K562 (cell line): ENCODE results near the gene LCN15. TPM values are rescaled to one million over a fixed set of nuclear protein-coding genes. Genes with fewer than 3 reads are reported as not detected.

Experiments used
- ATAC-seq: fragments of 200-7000 bp; cut with Tn5 transposase; 3 replicates; pipeline ENCODE4 v1.9.1; 2020; ENCODE audit warnings: moderate library complexity
- BruUV-seq: library from RNA; stranded (reverse); fragments of 400-500 nt; replicated peaks from 2 replicates; lab custom pipeline; 2021; lab: Mats Ljungman, UMichigan
- CTCF ChIA-PET: fragments of 300-600 bp; formaldehyde crosslinking; extraction: SDS; loops from one replicate; lab custom pipeline; 2021; ENCODE audit warnings: low intra/inter-chr PET ratio; lab: Yijun Ruan, JAX
- POLR2A ChIA-PET: fragments of 300-600, 350-650 bp; sonication (Branson Sonifier 250); formaldehyde crosslinking; extraction: SDS; loops from one replicate; lab custom pipeline; 2021; ENCODE audit warnings: antibody characterized with exemption, inconsistent platforms; lab: Yijun Ruan, JAX
- DNase-seq, 4 experiments: peaks; one replicate each; pipeline versions ENCODE4 v3.0.0 to v3.0.0-alpha.2; 2011 to 2018; ENCODE audit warnings: low spot score in 3 of 4, mixed read lengths in 3 of 4; ENCODE audit errors: extremely low read depth in 1 of 4
- FAIRE-seq: peaks from 2 replicates; lab custom pipeline; 2011; peaks lifted over from hg19 to GRCh38; lab: Jason Lieb, UNC
- H2AFZ ChIP-seq: 2 replicates; pipeline ENCODE4 v1.6.0; 2011; ENCODE audit warnings: low read depth, low read length, control low read depth, inconsistent platforms
- H3K27ac ChIP-seq: fragments of 200-600 bp; 3 replicates; pipeline ENCODE4 v1.8.0; 2011; ENCODE audit warnings: low read depth, mild to moderate bottlenecking, control low read depth, inconsistent platforms, low read length, moderate library complexity, mixed read lengths; ENCODE audit errors: extremely low read depth
- H3K27me3 ChIP-seq, 2 experiments: fragments of 300-600 bp in 1 of 2; 2 replicates in 1 of 2; 3 replicates in 1 of 2; pipeline versions ENCODE4 v1.6.0 to v1.8.0; 2011; ENCODE audit warnings: inconsistent platforms in 2 of 2, low read length in 2 of 2, mild to moderate bottlenecking in 1 of 2, mixed read lengths in 1 of 2, moderate library complexity in 1 of 2; ENCODE audit not compliant: control insufficient read depth in 2 of 2, insufficient read depth in 2 of 2
- H3K36me3 ChIP-seq: fragments of 300-600 bp; 3 replicates; pipeline ENCODE4 v1.8.0; 2011; ENCODE audit warnings: mild to moderate bottlenecking, low read length, inconsistent platforms; ENCODE audit not compliant: control insufficient read depth, insufficient read depth
- H3K4me1 ChIP-seq, 2 experiments: fragments of 200-600 bp in 1 of 2; replicated peaks in 1 of 2; 2 replicates in 1 of 2; 3 replicates in 1 of 2; pipeline versions ENCODE4 v1.5.1 to v1.8.0; 2011; ENCODE audit warnings: inconsistent platforms in 2 of 2, low read length in 2 of 2, mild to moderate bottlenecking in 1 of 2, mixed read lengths in 1 of 2, moderate library complexity in 1 of 2; ENCODE audit not compliant: control insufficient read depth in 2 of 2, insufficient read depth in 2 of 2
- H3K4me2 ChIP-seq: 2 replicates; pipeline ENCODE4 v1.6.1; 2011; ENCODE audit warnings: low read length, control low read depth, inconsistent platforms, mixed read lengths; ENCODE audit not compliant: insufficient read depth
- H3K4me3 ChIP-seq: fragments of 200-600 bp; sonication (generic), shearing (Covaris generic); 2 replicates; pipeline ENCODE4 v1.5.1; 2016; ENCODE audit warnings: control low read depth, inconsistent platforms
- H3K79me2 ChIP-seq: fragments of 200-600 bp; 3 replicates; pipeline ENCODE4 v1.8.0; 2011; ENCODE audit warnings: low read length, inconsistent platforms; ENCODE audit not compliant: control insufficient read depth, insufficient read depth
- H3K9ac ChIP-seq, 2 experiments: 2 replicates each; pipeline versions ENCODE4 v1.6.0 to v1.6.1; 2011; ENCODE audit warnings: low read depth in 2 of 2, low read length in 2 of 2, control low read depth in 1 of 2, inconsistent platforms in 1 of 2, mild to moderate bottlenecking in 1 of 2, mixed read lengths in 1 of 2; ENCODE audit not compliant: insufficient read depth in 1 of 2
- H3K9me1 ChIP-seq: one replicate; pipeline ENCODE4 v1.6.0; 2011; ENCODE audit warnings: inconsistent platforms, mild to moderate bottlenecking, low read length, moderate library complexity; ENCODE audit not compliant: control insufficient read depth, insufficient read depth
- H3K9me3 ChIP-seq: replicated peaks from 2 replicates; pipeline ENCODE4 v1.5.1; 2011; ENCODE audit warnings: low read depth, low read length, inconsistent platforms; ENCODE audit not compliant: control insufficient read depth, insufficient read depth
- H4K20me1 ChIP-seq: replicated peaks from 2 replicates; pipeline ENCODE4 v1.6.1; 2011; ENCODE audit warnings: low read length, inconsistent platforms, mixed read lengths; ENCODE audit not compliant: control insufficient read depth, insufficient read depth
- CC2D1A ChIP-seq: fragments of 450-650 bp; IDR thresholded peaks from 2 replicates; pipeline ENCODE4 v1.6.1; 2017; ENCODE audit warnings: mild to moderate bottlenecking
- HDAC8 ChIP-seq: fragments of 450-650 bp; IDR thresholded peaks from 2 replicates; pipeline ENCODE4 v1.6.1; 2016; ENCODE audit warnings: mild to moderate bottlenecking, missing genetic modification characterization, moderate library complexity, missing compliant biosample characterization
- KDM2B ChIP-seq: fragments of 250-450 bp; sonication (Bioruptor Pico); IDR thresholded peaks from 2 replicates; pipeline ENCODE4 v1.8.0; 2021; ENCODE audit warnings: mild to moderate bottlenecking, moderate library complexity
- PCBP1 ChIP-seq: fragments of 200-400 bp; formaldehyde crosslinking; IDR thresholded peaks from 2 replicates; pipeline ENCODE4 v1.6.1; 2018; ENCODE audit warnings: mild to moderate bottlenecking, low read depth, low read length; ENCODE audit not compliant: poor library complexity, severe bottlenecking
- POLR2G ChIP-seq: fragments of 200-400 bp; formaldehyde crosslinking; IDR thresholded peaks from 2 replicates; pipeline ENCODE4 v1.6.1; 2017; ENCODE audit warnings: low read depth, mild to moderate bottlenecking, antibody characterized with exemption, low read length, moderate library complexity
- RBM14 ChIP-seq: fragments of 200-400 bp; formaldehyde crosslinking; IDR thresholded peaks from 2 replicates; pipeline ENCODE4 v1.6.1; 2018; ENCODE audit warnings: low read depth, mild to moderate bottlenecking, low read length, moderate library complexity, borderline replicate concordance; ENCODE audit not compliant: insufficient read depth
- RFX5 ChIP-seq: IDR thresholded peaks from 2 replicates; pipeline ENCODE4 v1.6.1; 2011; ENCODE audit warnings: low read depth, mild to moderate bottlenecking, improper control_type of control experiment, low read length
- TSC22D4 ChIP-seq: fragments of 450-650 bp; IDR thresholded peaks from 2 replicates; pipeline ENCODE4 v1.6.1; 2016; ENCODE audit warnings: missing genetic modification characterization, missing biosample characterization, control low read depth
- ZC3H11A ChIP-seq: IDR thresholded peaks from 2 replicates; pipeline ENCODE4 v1.6.1; 2012; ENCODE audit warnings: low read depth, low read length, improper control_type of control experiment
- ZNF124 ChIP-seq: sonication (generic); formaldehyde crosslinking; IDR thresholded peaks from 2 replicates; pipeline ENCODE4 v1.8.1; 2022; ENCODE audit warnings: missing genetic modification reagents
- ZNF316 ChIP-seq: fragments of 450-650 bp; IDR thresholded peaks from 2 replicates; pipeline ENCODE4 v1.6.1; 2016
- ZNF707 ChIP-seq: fragments of 250-450 bp; sonication (Bioruptor Pico); conservative IDR thresholded peaks from 2 replicates; pipeline ENCODE4 v1.8.0; 2022; ENCODE audit warnings: inconsistent platforms, mild to moderate bottlenecking, moderate library complexity
- WGBS: fragments of 100-300 bp; shearing (Covaris generic); methylation state at CpG from one replicate; pipeline ENCODE4 v1.1.6; 2016; ENCODE audit warnings: low coverage, mixed read lengths; ENCODE audit not compliant: insufficient coverage; ENCODE audit errors: missing lambda C conversion rate; 5-methylcytosine and 5-hydroxymethylcytosine counted together
- in situ Hi-C: fragments of 300-500 bp; cut with MboI; formaldehyde crosslinking; loops from 4 replicates; pipeline ENCODE4 v1.15.0; 2018; ENCODE audit warnings: inconsistent platforms, mixed read lengths
- intact Hi-C: fragments of 100-400 bp; cut with micrococcal nuclease; formaldehyde crosslinking; loops from 2 replicates; pipeline ENCODE4 v1.14.2; 2022
- polyA plus RNA-seq, 8 experiments: library from polyadenylated mRNA; depleted of rRNA in 4 of 8; stranded (reverse) in 5 of 8; unstranded in 3 of 8; fragments of >200 nt; fragmentation: Nextera tagmentation in 2 of 8; fragmentation: Illumina TruSeq in 1 of 8; extraction: Ambion mirVana in 2 of 8; extraction: Trizol in 1 of 8; gene quantifications; 2 replicates each; pipeline versions ENCODE4 v1.2.1 to v1.2.3, GENCODE V29; 2011 to 2014; ENCODE audit warnings: inconsistent platforms in 1 of 8, missing spikeins in 1 of 8
- total RNA-seq, 7 experiments: library from RNA; depleted of rRNA in 6 of 7; stranded (reverse); fragments of >200 nt in 6 of 7; fragmentation: Illumina TruSeq in 2 of 7; extraction: Trizol in 2 of 7; gene quantifications; 2 replicates each; pipeline versions ENCODE4 v1.2.1 to v1.2.3, GENCODE V29; 2011 to 2021; ENCODE audit warnings: low replicate concordance in 1 of 7
- TF ChIP-seq, protein P1 (sequence below): sonication (generic); formaldehyde crosslinking; IDR thresholded peaks from 2 replicates; pipeline ENCODE4 v1.8.0; 2022; ENCODE audit warnings: mild to moderate bottlenecking, missing genetic modification reagents
- TF ChIP-seq, protein P2 (sequence below): fragments of 450-650 bp; IDR thresholded peaks from 2 replicates; pipeline ENCODE4 v1.6.1; 2016; ENCODE audit warnings: borderline replicate concordance
- TF ChIP-seq, protein P3 (sequence below), 2 experiments: IDR thresholded peaks; 2 replicates each; pipeline ENCODE4 v1.6.1; 2011; ENCODE audit warnings: borderline replicate concordance in 1 of 2, control low read depth in 1 of 2, low read depth in 1 of 2, low read length in 1 of 2, mild to moderate bottlenecking in 1 of 2, mixed read lengths in 1 of 2, moderate library complexity in 1 of 2; ENCODE audit not compliant: insufficient read depth in 1 of 2, insufficient read length in 1 of 2, poor library complexity in 1 of 2, severe bottlenecking in 1 of 2; ENCODE audit errors: extremely low read depth in 1 of 2
- TF ChIP-seq, protein P4 (sequence below): fragments of 250-450 bp; sonication (Bioruptor Pico); IDR thresholded peaks from 2 replicates; pipeline ENCODE4 v1.5.1; 2021; ENCODE audit warnings: mild to moderate bottlenecking

The LCN15 gene
- total and polyA plus RNA-seq, 9 of the 15 experiments (the other 6 are each of a cell fraction or from before 2014, with no cell fraction given) = 0.66 TPM; not detected in 8

DNA sequence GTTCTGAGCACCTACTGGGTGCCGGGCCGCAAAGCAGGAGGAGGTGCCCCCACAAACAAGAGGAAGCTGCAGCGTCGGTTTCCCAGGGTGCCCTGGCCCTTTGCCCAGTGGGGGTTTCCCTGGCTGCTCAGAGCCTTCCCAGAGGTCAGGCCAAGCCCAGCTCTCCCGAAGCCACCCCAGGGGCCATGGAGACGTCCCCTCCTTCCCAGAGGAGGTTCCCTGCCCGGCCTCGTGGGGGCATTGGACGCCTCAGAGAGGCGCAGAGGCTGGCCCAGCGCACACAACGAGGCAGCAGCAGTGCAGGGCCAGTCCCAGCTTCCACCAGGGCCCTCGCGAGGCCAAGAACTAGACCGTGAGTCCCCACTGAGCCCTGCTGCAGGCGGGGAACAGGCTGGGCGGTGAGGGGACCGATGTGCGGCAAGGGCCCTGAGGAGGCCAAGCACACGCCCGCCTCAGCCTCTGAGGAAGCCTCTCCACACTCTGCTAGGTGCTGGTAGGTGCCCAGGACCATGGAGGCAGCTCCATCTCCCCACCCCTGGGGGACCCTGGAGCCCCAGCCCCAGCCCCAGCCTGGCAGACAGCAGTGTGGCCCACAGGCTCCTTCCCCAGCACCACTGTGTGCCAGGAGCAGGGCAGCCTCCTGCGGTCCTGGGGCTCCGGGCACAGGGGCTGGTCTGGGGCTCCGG, 45.0 kb downstream of the LCN15 start:
- H3K9ac ChIP-seq = peak overlapping the region in 1 of 2 experiments; percentile 64; a peak in 1 of 4 replicates
- in situ Hi-C loops = no loop called here
- TF ChIP-seq ZNF316 (no peak), RFX5 (no peak), PCBP1 (peak; percentile 1), ZNF707 (CRISPR knock-in tag) (no peak), ZC3H11A (no peak), POLR2G (peak; percentile 68; the same call in 1 of the 2 replicates), CC2D1A (no peak), TSC22D4 (tag) (no peak), ZNF124 (CRISPR knock-in tag) (no peak), KDM2B (no peak), HDAC8 (tag) (no peak), RBM14 (no peak)
- TF ChIP-seq, protein P1, sequence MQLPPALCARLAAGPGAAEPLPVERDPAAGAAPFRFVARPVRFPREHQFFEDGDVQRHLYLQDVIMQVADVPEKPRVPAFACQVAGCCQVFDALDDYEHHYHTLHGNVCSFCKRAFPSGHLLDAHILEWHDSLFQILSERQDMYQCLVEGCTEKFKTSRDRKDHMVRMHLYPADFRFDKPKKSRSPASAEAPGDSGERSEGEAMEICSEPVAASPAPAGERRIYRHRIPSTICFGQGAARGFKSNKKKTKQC = no peak
- TF ChIP-seq, protein P2, sequence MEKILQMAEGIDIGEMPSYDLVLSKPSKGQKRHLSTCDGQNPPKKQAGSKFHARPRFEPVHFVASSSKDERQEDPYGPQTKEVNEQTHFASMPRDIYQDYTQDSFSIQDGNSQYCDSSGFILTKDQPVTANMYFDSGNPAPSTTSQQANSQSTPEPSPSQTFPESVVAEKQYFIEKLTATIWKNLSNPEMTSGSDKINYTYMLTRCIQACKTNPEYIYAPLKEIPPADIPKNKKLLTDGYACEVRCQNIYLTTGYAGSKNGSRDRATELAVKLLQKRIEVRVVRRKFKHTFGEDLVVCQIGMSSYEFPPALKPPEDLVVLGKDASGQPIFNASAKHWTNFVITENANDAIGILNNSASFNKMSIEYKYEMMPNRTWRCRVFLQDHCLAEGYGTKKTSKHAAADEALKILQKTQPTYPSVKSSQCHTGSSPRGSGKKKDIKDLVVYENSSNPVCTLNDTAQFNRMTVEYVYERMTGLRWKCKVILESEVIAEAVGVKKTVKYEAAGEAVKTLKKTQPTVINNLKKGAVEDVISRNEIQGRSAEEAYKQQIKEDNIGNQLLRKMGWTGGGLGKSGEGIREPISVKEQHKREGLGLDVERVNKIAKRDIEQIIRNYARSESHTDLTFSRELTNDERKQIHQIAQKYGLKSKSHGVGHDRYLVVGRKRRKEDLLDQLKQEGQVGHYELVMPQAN = no peak
- TF ChIP-seq, protein P3, sequence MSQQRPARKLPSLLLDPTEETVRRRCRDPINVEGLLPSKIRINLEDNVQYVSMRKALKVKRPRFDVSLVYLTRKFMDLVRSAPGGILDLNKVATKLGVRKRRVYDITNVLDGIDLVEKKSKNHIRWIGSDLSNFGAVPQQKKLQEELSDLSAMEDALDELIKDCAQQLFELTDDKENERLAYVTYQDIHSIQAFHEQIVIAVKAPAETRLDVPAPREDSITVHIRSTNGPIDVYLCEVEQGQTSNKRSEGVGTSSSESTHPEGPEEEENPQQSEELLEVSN (IDR thresholded peaks at IDR 0.05; ENCODE audit: borderline replicate concordance in 1 of 2, extremely low read depth in 1 of 2, insufficient read depth in 1 of 2, insufficient read length in 1 of 2, low read depth in 1 of 2, low read length in 1 of 2, poor library complexity in 1 of 2, severe bottlenecking in 1 of 2) = no peak
- TF ChIP-seq, protein P4, sequence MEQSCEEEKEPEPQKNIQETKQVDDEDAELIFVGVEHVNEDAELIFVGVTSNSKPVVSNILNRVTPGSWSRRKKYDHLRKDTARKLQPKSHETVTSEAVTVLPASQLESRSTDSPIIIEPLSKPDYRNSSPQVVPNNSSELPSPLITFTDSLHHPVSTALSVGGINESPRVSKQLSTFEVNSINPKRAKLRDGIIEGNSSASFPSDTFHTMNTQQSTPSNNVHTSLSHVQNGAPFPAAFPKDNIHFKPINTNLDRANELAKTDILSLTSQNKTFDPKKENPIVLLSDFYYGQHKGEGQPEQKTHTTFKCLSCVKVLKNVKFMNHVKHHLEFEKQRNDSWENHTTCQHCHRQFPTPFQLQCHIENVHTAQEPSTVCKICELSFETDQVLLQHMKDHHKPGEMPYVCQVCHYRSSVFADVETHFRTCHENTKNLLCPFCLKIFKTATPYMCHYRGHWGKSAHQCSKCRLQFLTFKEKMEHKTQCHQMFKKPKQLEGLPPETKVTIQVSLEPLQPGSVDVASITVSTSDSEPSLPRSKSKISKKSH (CRISPR knock-in tag) = no peak

More for the DNA sequence above, 45.0 kb downstream of the LCN15 start:
- no peak overlapping the region for H3K27ac ChIP-seq
- intact Hi-C loops = no loop called here
- no peaks in the 10 kb centered on the region for H3K9me1 ChIP-seq
- ChIA-PET CTCF (no interaction called here), POLR2A (interaction anchor here (0.6 to 1.6 kb wide), 4 partner anchors 9 to 816 kb away, joined by 3 to 6 read pairs (median 4); no protein-coding TSS in a partner anchor)
- peak; percentile 19 for ATAC-seq
- no peak overlapping the region for H2AFZ ChIP-seq
- no peaks in the 10 kb centered on the region for H3K9me3 ChIP-seq
- peaks cover 40% of the 10 kb centered on the region; the same call in 2 of the 3 replicates for H3K36me3 ChIP-seq
- WGBS = 63% methylated on average over 14 of the region's 24 CpGs
- H3K4me3 ChIP-seq = no peak overlapping the region
- peaks cover 0 to 83% of the 10 kb centered on the region in 2 experiments; a peak in 3 of 5 replicates for H3K4me1 ChIP-seq
- no peak overlapping the region for H3K4me2 ChIP-seq
- H3K79me2 ChIP-seq = peaks cover 11% of the 10 kb centered on the region
- no peak for DNase-seq
- no peak for FAIRE-seq
- H4K20me1 ChIP-seq = peaks cover 28% of the 10 kb centered on the region
- BruUV-seq = no TSS peak
- no peaks in the 10 kb centered on the region for H3K27me3 ChIP-seq
